GM13977 (cell line): ENCODE measurements around the gene APBA3.

Source experiments
- DNase-seq: peaks from one replicate; pipeline ENCODE4 v3.0.0; 2012; ENCODE audit warnings: low spot score
- in situ Hi-C: fragments of 300-500 bp; cut with MboI; formaldehyde crosslinking; loops from one replicate; pipeline ENCODE4 v1.12.0; 2022; ENCODE audit warnings: low sequenced_read_pairs, low pct_unique_long_range_greater_than_20kb, mixed read lengths, inconsistent platforms; ENCODE audit not compliant: unreplicated experiment
- TF ChIP-seq, protein P1 (sequence below): IDR thresholded peaks from 2 replicates; pipeline ENCODE4 v1.5.1; 2012; ENCODE audit warnings: mild to moderate bottlenecking, control low read depth; ENCODE audit not compliant: insufficient read depth; ENCODE audit errors: extremely low read depth, missing control alignments

The APBA3 gene

GRCh38 chr19:3746371-3747056, 15.0 kb downstream of the APBA3 start:
- TF ChIP-seq, protein P1, sequence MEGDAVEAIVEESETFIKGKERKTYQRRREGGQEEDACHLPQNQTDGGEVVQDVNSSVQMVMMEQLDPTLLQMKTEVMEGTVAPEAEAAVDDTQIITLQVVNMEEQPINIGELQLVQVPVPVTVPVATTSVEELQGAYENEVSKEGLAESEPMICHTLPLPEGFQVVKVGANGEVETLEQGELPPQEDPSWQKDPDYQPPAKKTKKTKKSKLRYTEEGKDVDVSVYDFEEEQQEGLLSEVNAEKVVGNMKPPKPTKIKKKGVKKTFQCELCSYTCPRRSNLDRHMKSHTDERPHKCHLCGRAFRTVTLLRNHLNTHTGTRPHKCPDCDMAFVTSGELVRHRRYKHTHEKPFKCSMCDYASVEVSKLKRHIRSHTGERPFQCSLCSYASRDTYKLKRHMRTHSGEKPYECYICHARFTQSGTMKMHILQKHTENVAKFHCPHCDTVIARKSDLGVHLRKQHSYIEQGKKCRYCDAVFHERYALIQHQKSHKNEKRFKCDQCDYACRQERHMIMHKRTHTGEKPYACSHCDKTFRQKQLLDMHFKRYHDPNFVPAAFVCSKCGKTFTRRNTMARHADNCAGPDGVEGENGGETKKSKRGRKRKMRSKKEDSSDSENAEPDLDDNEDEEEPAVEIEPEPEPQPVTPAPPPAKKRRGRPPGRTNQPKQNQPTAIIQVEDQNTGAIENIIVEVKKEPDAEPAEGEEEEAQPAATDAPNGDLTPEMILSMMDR, result no peak
- in situ Hi-C loops, result no loop called here
- DNase-seq, result no peak

DNA sequence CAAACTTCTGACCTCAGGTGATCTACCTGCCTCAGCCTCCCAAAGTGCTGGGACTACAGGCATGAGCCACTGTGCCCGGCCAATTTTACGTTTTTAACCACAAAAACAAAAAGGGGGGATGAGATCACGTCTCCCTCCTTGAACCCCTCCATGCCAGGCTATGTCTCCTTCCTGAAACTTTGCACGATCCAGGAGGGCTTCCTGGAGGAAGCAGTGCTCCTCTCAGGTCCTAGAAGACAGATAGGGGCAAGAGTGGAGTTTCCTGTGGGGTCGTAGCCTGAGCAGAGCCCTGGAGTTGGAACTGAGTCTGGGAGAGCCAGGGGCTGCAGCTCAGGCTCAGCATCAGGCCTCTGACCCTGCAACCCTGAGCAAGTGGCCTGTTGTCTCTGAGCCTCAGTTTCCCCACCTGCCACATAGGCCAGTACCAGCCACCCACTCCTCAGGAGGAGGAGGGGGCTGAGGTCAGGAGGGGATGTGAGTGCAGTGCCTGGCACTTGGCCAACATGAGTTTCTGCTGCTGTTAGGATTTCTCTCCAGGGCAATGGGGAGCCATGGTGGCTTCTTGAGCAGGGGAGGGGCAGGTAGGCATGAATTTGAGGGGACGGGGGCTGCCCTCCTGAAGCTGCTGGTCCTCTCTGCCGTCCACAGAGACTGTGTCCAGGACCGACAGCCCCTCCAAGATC, 16.0 kb downstream of the APBA3 start:
- in situ Hi-C loops, result no loop called here
- TF ChIP-seq, protein P1, result no peak
- no peak for DNase-seq

DNA sequence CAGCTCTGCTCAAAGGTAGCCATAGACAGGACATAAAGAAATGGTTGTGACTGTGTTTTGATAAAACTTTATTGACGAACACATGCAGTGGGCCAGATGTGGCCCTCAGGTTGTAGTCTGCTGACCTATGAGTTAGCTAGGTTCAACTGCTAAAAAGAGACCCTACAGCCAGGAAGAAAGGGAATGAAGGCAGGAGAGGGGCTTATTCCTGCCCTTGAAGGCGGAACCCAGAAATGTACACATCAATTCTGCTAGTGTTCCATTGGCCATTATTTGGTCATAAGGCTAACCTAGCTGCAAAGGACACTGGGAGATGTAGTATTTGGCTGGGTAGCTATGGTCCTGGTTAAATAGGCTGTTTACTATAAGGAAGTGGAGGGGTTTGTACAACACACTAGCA, 18.0 kb downstream of the APBA3 start:
- TF ChIP-seq, protein P1, result no peak
- in situ Hi-C loops, result no loop called here
- DNase-seq, result no peak

DNA sequence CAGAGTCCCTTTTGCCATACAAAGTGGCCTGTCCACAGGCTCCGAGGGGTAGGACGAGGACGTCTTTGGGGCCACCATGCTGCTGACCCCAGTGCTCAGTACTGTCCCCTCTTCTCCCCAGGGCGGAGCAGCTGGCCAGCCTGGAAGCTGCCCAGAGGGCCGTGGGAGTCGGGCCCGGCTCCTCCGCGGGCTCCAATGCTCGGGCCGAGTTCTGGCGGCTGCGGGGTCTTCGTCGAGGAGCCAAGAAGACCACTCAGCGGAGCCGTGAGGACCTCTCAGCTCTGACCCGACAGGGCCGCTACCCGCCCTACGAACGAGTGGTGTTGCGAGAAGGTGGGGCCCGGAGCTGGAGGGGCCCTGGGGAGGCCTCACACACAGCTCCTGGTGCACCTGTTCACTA, 21.1 kb downstream of the APBA3 start:
- TF ChIP-seq, protein P1, result no peak
- no peak for DNase-seq
- in situ Hi-C loops, result no loop called here

- in situ Hi-C loops, result no loop called here
- DNase-seq, result no peak
- TF ChIP-seq, protein P1, result no peak
Observed at GRCh38 chr19:3738477-3739220, 22.8 kb downstream of the APBA3 start.

DNA sequence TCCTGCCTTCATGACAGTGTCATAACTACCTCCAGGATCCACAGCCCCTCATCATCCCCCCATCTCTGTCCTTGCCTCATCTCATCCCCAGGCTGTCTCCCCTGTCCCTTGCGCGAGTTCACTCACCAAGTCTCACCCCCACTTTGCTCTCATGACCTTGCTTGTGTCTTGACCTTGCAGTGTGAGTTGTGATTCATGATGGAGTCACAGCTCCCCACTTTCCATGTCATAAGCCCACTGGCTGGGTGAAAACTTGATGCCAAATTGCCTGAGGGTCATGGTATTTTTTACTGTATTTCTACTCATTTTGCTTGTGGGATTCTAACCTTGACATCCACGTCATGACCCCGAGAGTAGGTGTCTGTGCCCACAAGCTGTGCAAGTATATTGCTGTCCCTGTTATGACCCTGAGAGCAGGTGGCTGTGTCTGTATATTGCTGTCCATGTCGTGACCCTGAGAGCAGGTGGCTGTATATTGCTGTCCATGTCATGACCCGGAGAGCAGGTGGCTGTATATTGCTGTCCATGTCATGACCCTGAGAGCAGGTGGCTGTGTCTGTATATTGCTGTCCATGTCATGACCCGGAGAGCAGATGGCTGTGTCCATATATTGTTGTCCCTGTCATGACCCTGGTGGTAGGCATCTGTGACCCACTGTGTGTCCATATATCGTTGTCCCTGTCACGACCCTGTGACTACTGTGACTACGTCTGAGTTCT, 23.8 kb downstream of the APBA3 start:
- no peak for DNase-seq
- in situ Hi-C loops, result no loop called here
- TF ChIP-seq, protein P1, result no peak
